OCI-LY7 (cell line): Measurements from ENCODE around the gene SMG6.

Experiments used
- CTCF ChIP-seq: fragments of 200-600 bp; sonication (generic); conservative IDR thresholded peaks from 2 replicates; pipeline ENCODE4 v1.5.1; 2014; ENCODE audit warnings: mild to moderate bottlenecking, antibody characterized with exemption, low read length, moderate library complexity, mixed read lengths
- EZH2phosphoT487 ChIP-seq: fragments of 200-600 bp; sonication (generic); IDR thresholded peaks from 2 replicates; pipeline ENCODE4 v1.6.1; 2018; ENCODE audit warnings: low read depth, borderline replicate concordance, mild to moderate bottlenecking, mixed run types, antibody characterized with exemption, low read length, moderate library complexity, mixed read lengths

- TF ChIP-seq CTCF (no peak), EZH2phosphoT487 (no peak)
These were observed 72.7 kb downstream of the SMG6 start for GRCh38 chr17:2230877-2231276.
